K562 (cell line): ENCODE data around the gene CD79A. TPM values are rescaled to one million over a fixed set of nuclear protein-coding genes. Genes with fewer than 3 reads are reported as not detected.

Experiments used
- BCL6 ChIP-seq: fragments of 250-450 bp; sonication (Bioruptor Pico); IDR thresholded peaks from 2 replicates; pipeline ENCODE4 v1.4.0; 2020
- BCOR ChIP-seq: fragments of 450-650 bp; IDR thresholded peaks from 2 replicates; pipeline ENCODE4 v1.6.1; 2016
- CBFA2T2 ChIP-seq: fragments of 450-650 bp; conservative IDR thresholded peaks from 2 replicates; pipeline ENCODE4 v1.6.1; 2017; ENCODE audit warnings: mild to moderate bottlenecking
- CREB1 ChIP-seq, 2 experiments: sonication (generic) in 1 of 2; formaldehyde crosslinking in 1 of 2; IDR thresholded peaks; 2 replicates each; pipeline versions ENCODE4 v1.6.1 to v1.8.0; 2012 to 2022; ENCODE audit warnings: inconsistent platforms in 1 of 2, mild to moderate bottlenecking in 1 of 2, missing genetic modification reagents in 1 of 2, moderate library complexity in 1 of 2
- CTCF ChIP-seq, 3 experiments: IDR thresholded peaks in 2 of 3; conservative IDR thresholded peaks in 1 of 3; 2 replicates each; pipeline ENCODE4 v1.5.1; 2011 to 2012; ENCODE audit warnings: low read length in 3 of 3, mild to moderate bottlenecking in 3 of 3, control low read depth in 2 of 3, improper control_type of control experiment in 1 of 3, inconsistent platforms in 1 of 3, low read depth in 1 of 3, mixed read lengths in 1 of 3, moderate library complexity in 1 of 3; ENCODE audit not compliant: insufficient read depth in 2 of 3
- E4F1 ChIP-seq: fragments of 250-450 bp; sonication (Bioruptor Pico); IDR thresholded peaks from 2 replicates; pipeline ENCODE4 v1.5.0; 2021; ENCODE audit warnings: mild to moderate bottlenecking, borderline replicate concordance
- ERF ChIP-seq: fragments of 450-650 bp; formaldehyde crosslinking; IDR thresholded peaks from 2 replicates; pipeline ENCODE4 v1.4.0; 2020; ENCODE audit warnings: mild to moderate bottlenecking, mixed read lengths
- GATAD2A ChIP-seq: fragments of 450-650 bp; IDR thresholded peaks from 2 replicates; pipeline ENCODE4 v1.6.1; 2017
- GTF2A2 ChIP-seq: IDR thresholded peaks from 2 replicates; pipeline ENCODE4 v1.6.1; 2016; ENCODE audit warnings: mild to moderate bottlenecking, missing genetic modification characterization, missing compliant biosample characterization
- HNRNPLL ChIP-seq: fragments of 200-400 bp; formaldehyde crosslinking; IDR thresholded peaks from 2 replicates; pipeline ENCODE4 v1.6.1; 2017; ENCODE audit warnings: low read length, low read depth, mild to moderate bottlenecking; ENCODE audit not compliant: poor library complexity, severe bottlenecking
- JUNB ChIP-seq: fragments of 450-650 bp; formaldehyde crosslinking; conservative IDR thresholded peaks from 2 replicates; pipeline ENCODE4 v1.4.0; 2020; ENCODE audit warnings: mild to moderate bottlenecking
- KDM1A ChIP-seq, 2 experiments: fragments of 450-650 bp; IDR thresholded peaks; 2 replicates each; pipeline ENCODE4 v1.6.1; 2016; ENCODE audit warnings: mild to moderate bottlenecking in 2 of 2
- KLF1 ChIP-seq: fragments of 450-650 bp; IDR thresholded peaks from 2 replicates; pipeline ENCODE4 v1.6.1; 2016; ENCODE audit warnings: missing genetic modification characterization, missing compliant biosample characterization
- MTA2 ChIP-seq: fragments of 450-650 bp; IDR thresholded peaks from 2 replicates; pipeline ENCODE4 v1.6.1; 2016; ENCODE audit warnings: low read depth
- NCOA6 ChIP-seq: fragments of 450-650 bp; IDR thresholded peaks from 2 replicates; pipeline ENCODE4 v1.6.1; 2017; ENCODE audit warnings: mild to moderate bottlenecking
- NEUROD1 ChIP-seq: fragments of 150-350 bp; IDR thresholded peaks from 2 replicates; pipeline ENCODE4 v1.6.1; 2014; ENCODE audit warnings: borderline replicate concordance, low read length, low read depth; ENCODE audit not compliant: partially characterized antibody
- RBM22 ChIP-seq: fragments of 200-400 bp; formaldehyde crosslinking; IDR thresholded peaks from 2 replicates; pipeline ENCODE4 v1.6.1; 2018; ENCODE audit warnings: low read length, low read depth; ENCODE audit not compliant: poor library complexity, severe bottlenecking
- RBM39 ChIP-seq: fragments of 200-400 bp; formaldehyde crosslinking; optimal IDR thresholded peaks from 2 replicates; pipeline ENCODE3; 2018; ENCODE audit warnings: low read depth, low read length
- RCOR1 ChIP-seq, 2 experiments: IDR thresholded peaks; 2 replicates each; pipeline ENCODE4 v1.6.1; 2012; ENCODE audit warnings: low read depth in 2 of 2, low read length in 2 of 2, borderline replicate concordance in 1 of 2, improper control_type of control experiment in 1 of 2
- RFX7 ChIP-seq: fragments of 250-450 bp; sonication (Bioruptor Pico); IDR thresholded peaks from 2 replicates; pipeline ENCODE4 v1.5.1; 2021; ENCODE audit warnings: mild to moderate bottlenecking
- RNF2 ChIP-seq: sonication (generic); IDR thresholded peaks from 2 replicates; pipeline ENCODE4 v1.6.1; 2016
- SOX6 ChIP-seq: fragments of 450-650 bp; IDR thresholded peaks from 2 replicates; pipeline ENCODE4 v1.6.1; 2014; ENCODE audit warnings: mild to moderate bottlenecking
- TARDBP ChIP-seq: fragments of 450-650 bp; IDR thresholded peaks from 2 replicates; pipeline ENCODE4 v1.6.1; 2016
- TEAD4 ChIP-seq, 2 experiments: sonication (generic) in 1 of 2; formaldehyde crosslinking in 1 of 2; IDR thresholded peaks; 2 replicates each; pipeline versions ENCODE4 v1.6.1 to v1.8.0; 2012 to 2022; ENCODE audit warnings: borderline replicate concordance in 1 of 2, inconsistent platforms in 1 of 2, low read length in 1 of 2, mild to moderate bottlenecking in 1 of 2, missing genetic modification reagents in 1 of 2
- THRAP3 ChIP-seq: fragments of 450-650 bp; IDR thresholded peaks from 2 replicates; pipeline ENCODE4 v1.6.1; 2016; ENCODE audit warnings: mild to moderate bottlenecking, inconsistent platforms, borderline replicate concordance
- ZBED1 ChIP-seq: IDR thresholded peaks from 2 replicates; pipeline ENCODE4 v1.6.1; 2014
- ZFP1 ChIP-seq: fragments of 450-650 bp; formaldehyde crosslinking; IDR thresholded peaks from 2 replicates; pipeline ENCODE4 v1.4.0; 2020; ENCODE audit warnings: mild to moderate bottlenecking, mixed read lengths
- ZNF217 ChIP-seq: sonication (generic); formaldehyde crosslinking; IDR thresholded peaks from 2 replicates; pipeline ENCODE4 v1.8.0; 2022; ENCODE audit warnings: mild to moderate bottlenecking, missing genetic modification reagents
- ZNF354B ChIP-seq: fragments of 250-450 bp; sonication (Bioruptor Pico); IDR thresholded peaks from 2 replicates; pipeline ENCODE4 v1.4.0; 2020
- ZNF77 ChIP-seq: fragments of 250-450 bp; sonication (Bioruptor Pico); IDR thresholded peaks from 2 replicates; pipeline ENCODE4 v1.5.0; 2020
- ZZZ3 ChIP-seq: fragments of 450-650 bp; IDR thresholded peaks from 2 replicates; pipeline ENCODE4 v1.6.1; 2016; ENCODE audit warnings: antibody characterized with exemption, mild to moderate bottlenecking, moderate library complexity
- polyA plus RNA-seq, 8 experiments: library from polyadenylated mRNA; depleted of rRNA in 4 of 8; stranded (reverse) in 5 of 8; unstranded in 3 of 8; fragments of >200 nt; fragmentation: Nextera tagmentation in 2 of 8; fragmentation: Illumina TruSeq in 1 of 8; extraction: Ambion mirVana in 2 of 8; extraction: Trizol in 1 of 8; gene quantifications; 2 replicates each; pipeline versions ENCODE4 v1.2.1 to v1.2.3, GENCODE V29; 2011 to 2014; ENCODE audit warnings: inconsistent platforms in 1 of 8, missing spikeins in 1 of 8
- total RNA-seq, 7 experiments: library from RNA; depleted of rRNA in 6 of 7; stranded (reverse); fragments of >200 nt in 6 of 7; fragmentation: Illumina TruSeq in 2 of 7; extraction: Trizol in 2 of 7; gene quantifications; 2 replicates each; pipeline versions ENCODE4 v1.2.1 to v1.2.3, GENCODE V29; 2011 to 2021; ENCODE audit warnings: low replicate concordance in 1 of 7

The CD79A gene
- total and polyA plus RNA-seq, 9 of the 15 experiments (the other 6 are each of a cell fraction or from before 2014, with no cell fraction given), result 0.04 to 0.72 (median 0.17) TPM; not detected in 3

GRCh38 chr19:41843371-41843770 is 33.7 kb upstream of the CD79A start (continued):
- no peak for TF ChIP-seq RBM39
- TF ChIP-seq HNRNPLL, result no peak
- no peak for TF ChIP-seq ERF (CRISPR knock-in tag)
- TF ChIP-seq THRAP3, result no peak
- no peak for TF ChIP-seq NCOA6
- TF ChIP-seq RNF2, result 0 out of 2 replicates have a peak, but pooled peaks have one; percentile 16
- TF ChIP-seq TARDBP, result no peak
- no peak for TF ChIP-seq JUNB (CRISPR knock-in tag)
- no peak for TF ChIP-seq ZFP1 (CRISPR knock-in tag)
- no peak for TF ChIP-seq SOX6
- no peak for TF ChIP-seq GTF2A2 (tag)
- no peak for TF ChIP-seq CREB1 (IDR thresholded peaks at IDR 0.05)
- TF ChIP-seq CREB1 (CRISPR knock-in tag; IDR thresholded peaks at IDR 0.05), result no peak
- no peak for TF ChIP-seq ZNF217 (CRISPR knock-in tag)
- no peak for TF ChIP-seq ZBED1
- TF ChIP-seq KDM1A (IDR thresholded peaks at IDR 0.05), result peak; percentile 46 to 60; a peak in 3 of 4 replicates
- TF ChIP-seq MTA2, result no peak
- TF ChIP-seq BCOR, result no peak
- no peak for TF ChIP-seq CTCF (IDR thresholded peaks at IDR 0.05 in 2 of 3, conservative IDR thresholded peaks at IDR 0.05 in 1 of 3; ENCODE audit: insufficient read depth in 2 of 3, low read depth in 1 of 3, low read length in 3 of 3)
- no peak for TF ChIP-seq RFX7
- TF ChIP-seq ZNF77 (CRISPR knock-in tag), result no peak
- no peak for TF ChIP-seq ZZZ3
- TF ChIP-seq BCL6 (CRISPR knock-in tag), result no peak
- TF ChIP-seq E4F1 (CRISPR knock-in tag), result no peak
- no peak for TF ChIP-seq RBM22
- no peak for TF ChIP-seq NEUROD1
- TF ChIP-seq GATAD2A, result 0 out of 2 replicates have a peak, but pooled peaks have one; percentile 49
- TF ChIP-seq TEAD4 (IDR thresholded peaks at IDR 0.05; ENCODE audit: low read length), result 0 out of 2 replicates have a peak, but pooled peaks have one; percentile 15
- no peak for TF ChIP-seq TEAD4 (CRISPR knock-in tag; IDR thresholded peaks at IDR 0.05; ENCODE audit: borderline replicate concordance)
- TF ChIP-seq KLF1, result peak; percentile 91
- TF ChIP-seq RCOR1 (IDR thresholded peaks at IDR 0.05; ENCODE audit: borderline replicate concordance in 1 of 2, low read depth in 2 of 2, low read length in 2 of 2), result peak in 1 of 2 experiments; percentile 78; a peak in 2 of 4 replicates
- no peak for TF ChIP-seq ZNF354B (CRISPR knock-in tag)
- TF ChIP-seq CBFA2T2, result peak; percentile 41; the same call in 1 of the 2 replicates
